Psoas muscle (tissue), 8 donors: ENCODE data around the gene SLC39A12. TPM values are rescaled to one million over a fixed set of nuclear protein-coding genes. Genes with fewer than 3 reads are reported as not detected.
"Not testable (repeated sequence)": the region's sequence is repeated elsewhere in the genome, so short reads cannot be mapped to it uniquely, and the experiment has no call there.

Experiments
- ATAC-seq, 4 donors: fragments of 200-7000 bp; cut with Tn5 transposase; one replicate each; pipeline ENCODE4 v1.9.1; 2020; ENCODE audit warnings: moderate library complexity in 3 of 4, mild to moderate bottlenecking in 2 of 4
- DNase-seq, 2 donors: peaks; one replicate each; pipeline ENCODE4 v3.0.0-alpha.2; 2020
- H3K27ac ChIP-seq: fragments of 200-600 bp; one replicate; pipeline ENCODE4 v1.8.0; 2022
- H3K27me3 ChIP-seq, 3 donors: fragments of 200-600 bp in 1 of 3; one replicate each; pipeline versions ENCODE4 v1.6.1 to v1.8.0; 2013 to 2022; ENCODE audit warnings: low read length in 2 of 3, mild to moderate bottlenecking in 2 of 3, moderate library complexity in 1 of 3; ENCODE audit not compliant: insufficient read depth in 3 of 3
- H3K36me3 ChIP-seq, 2 donors: fragments of 200-600 bp in 1 of 2; one replicate each; pipeline versions ENCODE4 v1.6.1 to v1.8.0; 2013 to 2022; ENCODE audit warnings: low read depth in 1 of 2, mild to moderate bottlenecking in 1 of 2, moderate library complexity in 1 of 2; ENCODE audit not compliant: insufficient read depth in 1 of 2
- H3K4me1 ChIP-seq: fragments of 200-600 bp; one replicate; pipeline ENCODE4 v1.8.0; 2022
- H3K4me3 ChIP-seq: fragments of 200-600 bp; one replicate; pipeline ENCODE4 v1.8.0; 2022; ENCODE audit warnings: mild to moderate bottlenecking
- H3K9me3 ChIP-seq: fragments of 200-600 bp; one replicate; pipeline ENCODE4 v1.8.0; 2022
- CTCF ChIP-seq: fragments of 200-600 bp; IDR thresholded peaks from one replicate; pipeline ENCODE4 v1.8.0; 2022; ENCODE audit warnings: antibody characterized with exemption
- WGBS, 3 donors: extraction: QIAGEN DNeasy Blood & Tissue Kit; methylation state at CpG; one replicate each; pipeline versions ENCODE4 v1.1.6 to v1.1.7; 2013; 5-methylcytosine and 5-hydroxymethylcytosine counted together
- intact Hi-C, 2 donors: fragments of 100-400 bp; cut with DNase I; formaldehyde crosslinking; loops; one replicate each; pipeline versions ENCODE4 v1.11.0 to v1.14.2; 2022
- polyA plus RNA-seq, 3 donors: library from polyadenylated mRNA; stranded (reverse); fragments of 200-250 nt; gene quantifications; one replicate each; pipeline ENCODE4 v1.2.3, GENCODE V29; 2013
- total RNA-seq, 4 donors: library from RNA; stranded (reverse); fragmentation: NEBNext Ultra II Directional in 2 of 4; extraction: Animal tissue kit (Norgen Biotek cat#: 25700) in 2 of 4; gene quantifications; one replicate each; pipeline versions ENCODE4 v1.2.1 to v1.2.4, GENCODE V29; 2021 to 2023
- donor health status: healthy with polysubstance abuse.
- donor health status: DM: no; HTN: no; CAD: no; lungs with moderate emphysema.
- donor health status: Bipolar disorder and iron deficiency.
- donor health status: healthy.
- donor health status: DM: yes; HTN: yes; CAD: no.
- donor health status: DM: no; HTN: no; CAD: no.
- donor health status: DM: no; HTN: no; CAD: no.
- donor health status: DM: yes; HTN: yes; CAD: no.

The SLC39A12 gene
- total and polyA plus RNA-seq, 7 donors: 0.01 TPM; not detected in 6

GRCh38 chr10:17943033-17943745 is 8.5 kb upstream of the SLC39A12 start:
- H3K9me3 ChIP-seq: no peaks in the 10 kb centered on the region
- no peaks in the 10 kb centered on the region for H3K27me3 ChIP-seq
- H3K4me3 ChIP-seq: no peak overlapping the region
- TF ChIP-seq CTCF: no peak
- H3K4me1 ChIP-seq: no peaks in the 10 kb centered on the region
- ATAC-seq: no peak
- 63 to 71% (median 67%) methylated on average over 3 of the region's 3 CpGs for WGBS, 3 donors
- H3K27ac ChIP-seq: no peak overlapping the region
- intact Hi-C loops: no loop called here
- DNase-seq: no peak
- no peaks in the 10 kb centered on the region for H3K36me3 ChIP-seq

- H3K9me3 ChIP-seq, H3K4me1 ChIP-seq, ATAC-seq, H3K4me3 ChIP-seq, intact Hi-C loops, H3K27me3 ChIP-seq, DNase-seq, H3K27ac ChIP-seq, H3K36me3 ChIP-seq: not testable (repeated sequence)
- 71 to 76% (median 72%) methylated on average over 7 of the region's 7 CpGs for WGBS, 3 donors
These were observed 1.4 kb upstream of the SLC39A12 start for GRCh38 chr10:17950269-17950668.

GRCh38 chr10:17950726-17951125 is 992 bp upstream of the SLC39A12 start:
- DNase-seq (no peak), ATAC-seq (no peak)
- intact Hi-C loops: no loop called here
- H3K4me3 ChIP-seq: no peak overlapping the region
- no peak for TF ChIP-seq CTCF
- no peaks in the 10 kb centered on the region for H3K9me3 ChIP-seq
- WGBS, 3 donors: 91 to 92% (median 92%) methylated on average over 22 of the region's 22 CpGs
- no peaks in the 10 kb centered on the region for H3K27me3 ChIP-seq
- H3K4me1 ChIP-seq: no peaks in the 10 kb centered on the region
- no peaks in the 10 kb centered on the region for H3K36me3 ChIP-seq
- H3K27ac ChIP-seq: no peak overlapping the region

GRCh38 chr10:17954372-17954771 is 2.7 kb downstream of the SLC39A12 start:
- ATAC-seq, H3K27me3 ChIP-seq, H3K27ac ChIP-seq, H3K9me3 ChIP-seq, H3K4me1 ChIP-seq, DNase-seq, H3K4me3 ChIP-seq, intact Hi-C loops, H3K36me3 ChIP-seq: not testable (repeated sequence)
- 83 to 88% (median 85%) methylated on average over 10 of the region's 10 CpGs for WGBS, 3 donors

GRCh38 chr10:17954861-17955260 is 3.1 kb downstream of the SLC39A12 start:
- 68 to 78% (median 71%) methylated on average over 2 of the region's 2 CpGs for WGBS, 3 donors
- no peaks in the 10 kb centered on the region for H3K4me1 ChIP-seq
- no peak overlapping the region for H3K27ac ChIP-seq
- ATAC-seq (no peak), DNase-seq (no peak)
- H3K4me3 ChIP-seq: no peak overlapping the region
- no peaks in the 10 kb centered on the region for H3K9me3 ChIP-seq
- H3K27me3 ChIP-seq: no peaks in the 10 kb centered on the region
- no peaks in the 10 kb centered on the region for H3K36me3 ChIP-seq
- intact Hi-C loops: no loop called here
- no peak for TF ChIP-seq CTCF

- WGBS, 3 donors: 91 to 95% (median 93%) methylated on average over 7 of the region's 7 CpGs
- intact Hi-C loops: no loop called here
- H3K27me3 ChIP-seq: no peaks in the 10 kb centered on the region
- ATAC-seq (no peak), DNase-seq (no peak)
- no peaks in the 10 kb centered on the region for H3K36me3 ChIP-seq
- H3K27ac ChIP-seq: no peak overlapping the region
- TF ChIP-seq CTCF: no peak
- no peaks in the 10 kb centered on the region for H3K9me3 ChIP-seq
- no peak overlapping the region for H3K4me3 ChIP-seq
- H3K4me1 ChIP-seq: no peaks in the 10 kb centered on the region
These were observed 6.3 kb downstream of the SLC39A12 start for GRCh38 chr10:17958049-17958448.
